ENCODE data around the gene GAS7. TPM values are rescaled to one million over a fixed set of nuclear protein-coding genes. Genes with fewer than 3 reads are reported as not detected.

The GAS7 gene
- total RNA-seq, 2 donors from 2014 or later, result 8.0 to 20.1 TPM

- no peaks in the 10 kb centered on the region for H3K9me3 ChIP-seq
- intact Hi-C loops (cut with DNase I), result no loop called here
- no peak for ATAC-seq
- no peaks in the 10 kb centered on the region for H3K27me3 ChIP-seq
- no peak for TF ChIP-seq POLR2A (IDR thresholded peaks at IDR 0.05)
- no peak for TF ChIP-seq CTCF (IDR thresholded peaks at IDR 0.05)
- H3K4me1 ChIP-seq, result no peaks in the 10 kb centered on the region
- no peak overlapping the region for H3K4me3 ChIP-seq
- 56 to 72% methylated on average over 8 of the region's 8 CpGs for WGBS, 2 donors
- DNase-seq, result no peak
- H3K36me3 ChIP-seq (replicated peaks in 1 of 2; ENCODE audit: insufficient read depth in 1 of 2, low read depth in 2 of 2), result no peaks in the 10 kb centered on the region
- H3K27ac ChIP-seq, result no peak overlapping the region
These were observed 26.3 kb upstream of the GAS7 start for GRCh38 chr17:10224582-10225195.

- H3K4me3 ChIP-seq, result no peak overlapping the region
- H3K4me1 ChIP-seq, result no peaks in the 10 kb centered on the region
- intact Hi-C loops (cut with DNase I), result no loop called here
These were observed 20.8 kb upstream of the GAS7 start for GRCh38 chr17:10219193-10219592.

GRCh38 chr17:10217916-10218315, 19.5 kb upstream of the GAS7 start:
- 58 to 87% methylated on average over 1 of the region's 1 CpG for WGBS, 2 donors

More at GRCh38 chr17:10219193-10219592, 20.8 kb upstream of the GAS7 start:
- no peak for DNase-seq
- ATAC-seq, result no peak
- no peak for TF ChIP-seq CTCF (IDR thresholded peaks at IDR 0.05)
- no peak for TF ChIP-seq POLR2A (IDR thresholded peaks at IDR 0.05)
- H3K27ac ChIP-seq, result no peak overlapping the region
- no peaks in the 10 kb centered on the region for H3K9me3 ChIP-seq
- H3K36me3 ChIP-seq (replicated peaks in 1 of 2; ENCODE audit: insufficient read depth in 1 of 2, low read depth in 2 of 2), result no peaks in the 10 kb centered on the region
- H3K27me3 ChIP-seq, result no peaks in the 10 kb centered on the region

GRCh38 chr17:10216213-10216938, 18.0 kb upstream of the GAS7 start:
- ATAC-seq (no peak), DNase-seq (no peak)
- intact Hi-C loops (cut with DNase I), result no loop called here
- H3K36me3 ChIP-seq (replicated peaks in 1 of 2; ENCODE audit: insufficient read depth in 1 of 2, low read depth in 2 of 2), result no peaks in the 10 kb centered on the region
- 15 to 18% methylated on average over 10 to 15 of the region's 15 CpGs for WGBS, 2 donors
- H3K27me3 ChIP-seq, result no peaks in the 10 kb centered on the region
- no peak overlapping the region for H3K4me3 ChIP-seq
- no peak overlapping the region for H3K27ac ChIP-seq
- no peaks in the 10 kb centered on the region for H3K9me3 ChIP-seq
- TF ChIP-seq CTCF (IDR thresholded peaks at IDR 0.05), result no peak
- no peak for TF ChIP-seq POLR2A (IDR thresholded peaks at IDR 0.05)
- no peaks in the 10 kb centered on the region for H3K4me1 ChIP-seq

More at GRCh38 chr17:10217916-10218315, 19.5 kb upstream of the GAS7 start:
- H3K9me3 ChIP-seq, result no peaks in the 10 kb centered on the region
- no peak overlapping the region for H3K27ac ChIP-seq
- no peaks in the 10 kb centered on the region for H3K27me3 ChIP-seq
- no peak for ATAC-seq
- no peaks in the 10 kb centered on the region for H3K4me1 ChIP-seq
- TF ChIP-seq CTCF (IDR thresholded peaks at IDR 0.05) (no peak), POLR2A (IDR thresholded peaks at IDR 0.05) (no peak)
- H3K36me3 ChIP-seq (replicated peaks in 1 of 2; ENCODE audit: insufficient read depth in 1 of 2, low read depth in 2 of 2), result no peaks in the 10 kb centered on the region
- intact Hi-C loops (cut with DNase I), result no loop called here
- DNase-seq, result no peak
- H3K4me3 ChIP-seq, result no peak overlapping the region

GRCh38 chr17:10215286-10215685, 16.9 kb upstream of the GAS7 start:
- no peak for TF ChIP-seq CTCF (IDR thresholded peaks at IDR 0.05)
- no peak for TF ChIP-seq POLR2A (IDR thresholded peaks at IDR 0.05)
- 73 to 92% methylated on average over 6 to 8 of the region's 8 CpGs for WGBS, 2 donors
- Histone ChIP-seq H3K9me3 (no peaks in the 10 kb centered on the region), H3K4me3 (no peak overlapping the region), H3K4me1 (peaks cover 6% of the 10 kb centered on the region), H3K27me3 (no peaks in the 10 kb centered on the region), H3K36me3 (replicated peaks in 1 of 2; ENCODE audit: insufficient read depth in 1 of 2, low read depth in 2 of 2) (no peaks in the 10 kb centered on the region), H3K27ac (no peak overlapping the region)
- intact Hi-C loops (cut with DNase I), result no loop called here
- DNase-seq (no peak), ATAC-seq (no peak)
